Duodenal mucosa (tissue), 2 donors: ENCODE data around the gene CDH19.

Source experiments
- H3K27ac ChIP-seq: one replicate; pipeline ENCODE4 v1.7.0; 2013; ENCODE audit warnings: low read depth, low read length
- H3K27me3 ChIP-seq, 2 donors: one replicate each; pipeline ENCODE4 v1.7.0; 2013; ENCODE audit warnings: low read length in 2 of 2, control low read depth in 1 of 2; ENCODE audit not compliant: insufficient read depth in 2 of 2, control insufficient read depth in 1 of 2
- H3K36me3 ChIP-seq, 2 donors: one replicate each; pipeline ENCODE4 v1.7.0; 2013; ENCODE audit warnings: low read length in 2 of 2, control low read depth in 1 of 2; ENCODE audit not compliant: insufficient read depth in 2 of 2, control insufficient read depth in 1 of 2
- H3K4me1 ChIP-seq, 2 donors: one replicate each; pipeline ENCODE4 v1.7.0; 2013; ENCODE audit warnings: low read length in 2 of 2, control low read depth in 1 of 2; ENCODE audit not compliant: insufficient read depth in 2 of 2, control insufficient read depth in 1 of 2
- H3K4me3 ChIP-seq, 2 donors: one replicate each; pipeline ENCODE4 v1.7.0; 2013; ENCODE audit warnings: low read length in 2 of 2, low read depth in 1 of 2
- H3K9ac ChIP-seq, 2 donors: one replicate each; pipeline ENCODE4 v1.7.0; 2013; ENCODE audit warnings: low read length in 2 of 2, low read depth in 1 of 2
- H3K9me3 ChIP-seq, 2 donors: one replicate each; pipeline ENCODE4 v1.7.0; 2013; ENCODE audit warnings: low read length in 2 of 2, control low read depth in 1 of 2; ENCODE audit not compliant: control insufficient read depth in 1 of 2

Gene CDH19

GRCh38 chr18:66630831-66631230, 26.9 kb upstream of the CDH19 start:
- Histone ChIP-seq H3K9ac (no peak overlapping the region), H3K27me3 (no peaks in the 10 kb centered on the region), H3K27ac (no peak overlapping the region)

GRCh38 chr18:66623821-66624220, 19.9 kb upstream of the CDH19 start:
- no peaks in the 10 kb centered on the region for H3K4me1 ChIP-seq
- no peak overlapping the region for H3K9ac ChIP-seq
- no peaks in the 10 kb centered on the region for H3K27me3 ChIP-seq
- H3K4me3 ChIP-seq, result no peak overlapping the region
- no peaks in the 10 kb centered on the region for H3K9me3 ChIP-seq
- no peaks in the 10 kb centered on the region for H3K36me3 ChIP-seq
- H3K27ac ChIP-seq, result no peak overlapping the region

More at GRCh38 chr18:66630831-66631230, 26.9 kb upstream of the CDH19 start:
- Histone ChIP-seq H3K9me3 (no peaks in the 10 kb centered on the region), H3K4me1 (no peaks in the 10 kb centered on the region), H3K4me3 (no peak overlapping the region), H3K36me3 (no peaks in the 10 kb centered on the region)

GRCh38 chr18:66621816-66622576, 18.1 kb upstream of the CDH19 start:
- Histone ChIP-seq H3K9ac (no peak overlapping the region), H3K27me3 (no peaks in the 10 kb centered on the region), H3K4me1 (no peaks in the 10 kb centered on the region), H3K36me3 (no peaks in the 10 kb centered on the region), H3K27ac (no peak overlapping the region), H3K9me3 (no peaks in the 10 kb centered on the region), H3K4me3 (no peak overlapping the region)

GRCh38 chr18:66616523-66616983, 12.7 kb upstream of the CDH19 start:
- Histone ChIP-seq H3K4me1 (no peaks in the 10 kb centered on the region), H3K9ac (no peak overlapping the region), H3K4me3 (no peak overlapping the region), H3K27me3 (no peaks in the 10 kb centered on the region), H3K27ac (no peak overlapping the region), H3K36me3 (no peaks in the 10 kb centered on the region), H3K9me3 (no peaks in the 10 kb centered on the region)

- no peaks in the 10 kb centered on the region for H3K4me1 ChIP-seq
- no peaks in the 10 kb centered on the region for H3K9me3 ChIP-seq
- no peaks in the 10 kb centered on the region for H3K36me3 ChIP-seq
- no peaks in the 10 kb centered on the region for H3K27me3 ChIP-seq
- H3K4me3 ChIP-seq, result no peak overlapping the region
- H3K27ac ChIP-seq, result no peak overlapping the region
- no peak overlapping the region for H3K9ac ChIP-seq
Measured at GRCh38 chr18:66615176-66615575, 11.3 kb upstream of the CDH19 start.

- Histone ChIP-seq H3K27me3 (no peaks in the 10 kb centered on the region), H3K4me1 (no peaks in the 10 kb centered on the region), H3K4me3 (no peak overlapping the region), H3K9me3 (no peaks in the 10 kb centered on the region), H3K36me3 (no peaks in the 10 kb centered on the region), H3K9ac (no peak overlapping the region), H3K27ac (no peak overlapping the region)
Measured at GRCh38 chr18:66607632-66608031, 3.7 kb upstream of the CDH19 start.

GRCh38 chr18:66601649-66602048, 2.2 kb downstream of the CDH19 start:
- Histone ChIP-seq H3K4me1 (no peaks in the 10 kb centered on the region), H3K27me3 (no peaks in the 10 kb centered on the region), H3K4me3 (no peak overlapping the region), H3K9me3 (no peaks in the 10 kb centered on the region), H3K27ac (no peak overlapping the region), H3K36me3 (no peaks in the 10 kb centered on the region), H3K9ac (no peak overlapping the region)

- no peaks in the 10 kb centered on the region for H3K4me1 ChIP-seq
- no peaks in the 10 kb centered on the region for H3K9me3 ChIP-seq
- no peak overlapping the region for H3K9ac ChIP-seq
- no peak overlapping the region for H3K4me3 ChIP-seq
- H3K27ac ChIP-seq, result no peak overlapping the region
- no peaks in the 10 kb centered on the region for H3K36me3 ChIP-seq
- no peaks in the 10 kb centered on the region for H3K27me3 ChIP-seq
Measured at GRCh38 chr18:66599190-66599589, 4.7 kb downstream of the CDH19 start.

- no peak overlapping the region for H3K27ac ChIP-seq
- no peak overlapping the region for H3K9ac ChIP-seq
- H3K27me3 ChIP-seq, result no peaks in the 10 kb centered on the region
Measured at GRCh38 chr18:66587430-66587829, 16.5 kb downstream of the CDH19 start.

GRCh38 chr18:66582211-66582610, 21.7 kb downstream of the CDH19 start:
- H3K4me1 ChIP-seq, result no peaks in the 10 kb centered on the region
- no peak overlapping the region for H3K4me3 ChIP-seq
- H3K27ac ChIP-seq, result no peak overlapping the region
- H3K27me3 ChIP-seq, result no peaks in the 10 kb centered on the region
- no peaks in the 10 kb centered on the region for H3K36me3 ChIP-seq
- H3K9me3 ChIP-seq, result no peaks in the 10 kb centered on the region
- no peak overlapping the region for H3K9ac ChIP-seq

More at GRCh38 chr18:66587430-66587829, 16.5 kb downstream of the CDH19 start:
- Histone ChIP-seq H3K9me3 (no peaks in the 10 kb centered on the region), H3K4me1 (no peaks in the 10 kb centered on the region), H3K4me3 (no peak overlapping the region), H3K36me3 (no peaks in the 10 kb centered on the region)
